ENCODE measurements around the gene CD34. TPM values are rescaled to one million over a fixed set of nuclear protein-coding genes. Genes with fewer than 3 reads are reported as not detected.

Gene CD34
- total and polyA plus RNA-seq, 2 experiments from 2014 or later: 0.34 TPM; not detected in 1

DNA sequence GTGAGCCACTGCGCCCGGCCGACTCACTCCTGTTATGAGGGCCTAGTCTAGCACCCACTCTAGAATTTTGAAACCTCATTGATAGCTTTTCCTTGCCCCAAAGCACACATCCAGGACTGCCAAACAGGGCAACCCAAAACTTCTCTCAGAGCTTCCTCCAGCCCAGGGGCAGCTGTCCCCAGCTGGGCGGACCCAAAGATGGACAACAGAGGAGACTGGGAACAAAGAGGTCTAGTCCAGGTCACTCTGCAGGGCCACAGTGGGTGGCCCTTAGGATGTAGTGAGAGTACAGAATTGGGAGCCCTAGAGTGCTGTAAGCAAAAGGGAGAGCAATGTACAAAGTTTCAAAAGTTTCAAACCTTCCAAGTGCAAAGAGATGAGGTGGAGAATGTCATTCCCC, 1.2 kb downstream of the CD34 start:
- in situ Hi-C loops (cut with MboI): no loop called here
- Histone ChIP-seq H2AFZ (no peak overlapping the region), H4K20me1 (ENCODE audit: insufficient read depth) (no peaks in the 10 kb centered on the region), H3K27ac (no peak overlapping the region), H3K27me3 (replicated peaks; ENCODE audit: insufficient read depth) (peaks cover 19% of the 10 kb centered on the region; the same call in 1 of the 2 replicates), H3K36me3 (ENCODE audit: low read depth) (no peaks in the 10 kb centered on the region), H3F3A (ENCODE audit: insufficient read depth) (no peaks in the 10 kb centered on the region), H3K9me2 (ENCODE audit: insufficient read depth) (peaks cover 6% of the 10 kb centered on the region; the same call in 1 of the 2 replicates), H3K4me2 (ENCODE audit: unreplicated experiment) (no peak overlapping the region), H3K4me1 (ENCODE audit: insufficient read depth) (no peaks in the 10 kb centered on the region), H3K9me3 (ENCODE audit: low read depth) (no peaks in the 10 kb centered on the region), H3K9ac (no peak overlapping the region), H3K79me2 (ENCODE audit: insufficient read depth) (no peaks in the 10 kb centered on the region), H3K4me3 (no peak overlapping the region)
- WGBS, 2 experiments (ENCODE audit: low coverage in 1 of 2, low lambda C conversion rate in 2 of 2, missing lambda C conversion rate in 2 of 2): 47 to 75% methylated on average over 4 of the region's 4 CpGs
- TF ChIP-seq EZH2phosphoT487 (IDR thresholded peaks at IDR 0.05; ENCODE audit: insufficient read depth, low read depth): no peak
- no peak for TF ChIP-seq EZH2 (IDR thresholded peaks at IDR 0.05; ENCODE audit: insufficient read depth, poor library complexity, severe bottlenecking)
- no peak for DNase-seq

DNA sequence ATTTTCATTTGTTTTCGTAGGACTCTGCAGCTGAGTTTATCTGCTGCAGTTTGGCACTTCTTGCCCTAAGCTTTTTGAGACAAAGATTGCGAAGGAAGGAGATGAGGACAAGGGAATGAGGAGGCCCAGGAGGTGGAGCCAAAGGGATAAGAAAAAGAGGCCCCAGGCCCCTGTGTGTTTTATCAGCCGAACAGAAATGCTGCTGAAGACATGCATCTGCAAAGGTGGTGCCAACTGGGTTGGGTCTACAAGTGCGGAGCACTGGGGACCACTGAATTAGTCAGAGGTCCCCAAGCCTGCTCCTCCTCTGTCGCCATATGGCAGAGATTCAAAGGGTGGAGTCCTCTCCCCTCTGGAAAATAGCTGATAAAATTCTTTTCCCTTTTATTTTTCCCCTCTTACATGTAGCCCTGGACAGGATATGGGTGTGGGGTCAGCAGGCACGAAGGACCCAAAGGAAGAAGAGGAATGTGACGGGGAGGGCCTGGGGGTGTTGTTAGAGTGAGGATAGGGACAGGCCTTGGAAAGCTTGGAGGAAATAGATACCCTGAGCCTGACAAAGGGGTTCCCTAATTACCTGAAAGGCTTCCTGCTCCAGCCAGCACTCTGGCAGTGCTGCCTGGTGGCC, 2.7 kb downstream of the CD34 start:
- H3K9ac ChIP-seq: no peak overlapping the region
- no peak for DNase-seq
- no peaks in the 10 kb centered on the region for H3K79me2 ChIP-seq (ENCODE audit: insufficient read depth)
- no peaks in the 10 kb centered on the region for H3F3A ChIP-seq (ENCODE audit: insufficient read depth)
- no peaks in the 10 kb centered on the region for H3K9me3 ChIP-seq (ENCODE audit: low read depth)
- peaks cover 6% of the 10 kb centered on the region; the same call in 1 of the 2 replicates for H3K9me2 ChIP-seq (ENCODE audit: insufficient read depth)
- H3K4me1 ChIP-seq (ENCODE audit: insufficient read depth): no peaks in the 10 kb centered on the region
- H3K27me3 ChIP-seq (replicated peaks; ENCODE audit: insufficient read depth): peaks cover 19% of the 10 kb centered on the region; the same call in 1 of the 2 replicates
- TF ChIP-seq EZH2phosphoT487 (IDR thresholded peaks at IDR 0.05; ENCODE audit: insufficient read depth, low read depth) (no peak), EZH2 (IDR thresholded peaks at IDR 0.05; ENCODE audit: insufficient read depth, poor library complexity, severe bottlenecking) (no peak)
- H3K4me2 ChIP-seq (ENCODE audit: unreplicated experiment): no peak overlapping the region
- in situ Hi-C loops (cut with MboI): no loop called here
- WGBS, 2 experiments (ENCODE audit: low coverage in 1 of 2, low lambda C conversion rate in 2 of 2, missing lambda C conversion rate in 2 of 2): 41 to 54% methylated on average over 7 of the region's 7 CpGs
- no peak overlapping the region for H3K27ac ChIP-seq
- no peak overlapping the region for H2AFZ ChIP-seq
- no peaks in the 10 kb centered on the region for H3K36me3 ChIP-seq (ENCODE audit: low read depth)
- no peaks in the 10 kb centered on the region for H4K20me1 ChIP-seq (ENCODE audit: insufficient read depth)
- H3K4me3 ChIP-seq: no peak overlapping the region

DNA sequence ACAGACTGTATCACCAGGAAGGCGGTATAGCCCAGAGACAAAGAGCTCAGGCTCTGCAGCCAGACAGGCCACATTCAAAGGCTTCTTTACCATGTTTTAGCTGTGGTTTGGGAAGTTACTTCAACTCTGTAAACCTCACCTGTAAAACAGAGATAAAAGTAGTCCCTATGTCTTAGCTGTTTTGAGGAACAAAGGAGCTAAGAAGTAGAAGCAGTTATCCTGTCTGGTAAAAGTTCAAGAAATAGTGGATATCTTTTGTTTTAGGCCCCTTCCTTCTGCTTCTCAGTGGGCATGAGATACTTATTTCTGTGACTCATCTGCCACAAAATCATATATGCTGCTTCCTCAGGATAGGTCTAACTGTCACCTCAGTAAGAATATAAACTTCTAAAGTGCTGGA, 6.5 kb downstream of the CD34 start:
- DNase-seq: no peak
- no peaks in the 10 kb centered on the region for H3K4me1 ChIP-seq (ENCODE audit: insufficient read depth)
- H3F3A ChIP-seq (ENCODE audit: insufficient read depth): no peaks in the 10 kb centered on the region
- no peak overlapping the region for H3K9ac ChIP-seq
- H3K4me3 ChIP-seq: no peak overlapping the region
- H3K4me2 ChIP-seq (ENCODE audit: unreplicated experiment): no peak overlapping the region
- WGBS, 2 experiments (ENCODE audit: low coverage in 1 of 2, low lambda C conversion rate in 2 of 2, missing lambda C conversion rate in 2 of 2): 57 to 61% methylated on average over 1 of the region's 1 CpG
- TF ChIP-seq EZH2 (IDR thresholded peaks at IDR 0.05; ENCODE audit: insufficient read depth, poor library complexity, severe bottlenecking) (no peak), EZH2phosphoT487 (IDR thresholded peaks at IDR 0.05; ENCODE audit: insufficient read depth, low read depth) (no peak)
- H3K36me3 ChIP-seq (ENCODE audit: low read depth): no peaks in the 10 kb centered on the region
- no peaks in the 10 kb centered on the region for H3K79me2 ChIP-seq (ENCODE audit: insufficient read depth)
- H3K27me3 ChIP-seq (replicated peaks; ENCODE audit: insufficient read depth): no peaks in the 10 kb centered on the region
- H2AFZ ChIP-seq: no peak overlapping the region
- H3K27ac ChIP-seq: no peak overlapping the region
- no peaks in the 10 kb centered on the region for H4K20me1 ChIP-seq (ENCODE audit: insufficient read depth)
- no peaks in the 10 kb centered on the region for H3K9me3 ChIP-seq (ENCODE audit: low read depth)
- H3K9me2 ChIP-seq (ENCODE audit: insufficient read depth): peaks cover 6% of the 10 kb centered on the region; the same call in 1 of the 2 replicates
- in situ Hi-C loops (cut with MboI): no loop called here

DNA sequence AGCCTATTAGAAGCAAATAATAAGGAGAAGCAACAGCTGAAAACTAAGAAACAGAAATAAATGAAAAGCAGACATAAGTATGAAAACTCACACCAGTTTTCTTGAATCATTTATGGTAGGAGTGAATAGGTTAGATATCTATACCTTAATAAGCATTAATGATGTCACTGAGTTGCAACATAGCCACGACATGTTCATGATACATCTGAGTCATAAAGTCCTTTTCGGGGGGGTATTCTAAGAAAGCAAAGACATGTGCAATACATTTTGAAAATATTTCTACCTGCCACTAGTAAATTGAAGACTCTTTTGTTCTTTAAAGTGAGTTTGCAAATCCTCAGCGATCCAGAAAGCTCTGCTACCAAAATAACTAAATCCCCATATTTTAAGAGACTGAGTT, 7.2 kb downstream of the CD34 start:
- DNase-seq: peak; percentile 40
- TF ChIP-seq EZH2 (IDR thresholded peaks at IDR 0.05; ENCODE audit: insufficient read depth, poor library complexity, severe bottlenecking) (no peak), EZH2phosphoT487 (IDR thresholded peaks at IDR 0.05; ENCODE audit: insufficient read depth, low read depth) (no peak)
- no peaks in the 10 kb centered on the region for H3K27me3 ChIP-seq (replicated peaks; ENCODE audit: insufficient read depth)
- H3K4me1 ChIP-seq (ENCODE audit: insufficient read depth): no peaks in the 10 kb centered on the region
- H3K27ac ChIP-seq: no peak overlapping the region
- in situ Hi-C loops (cut with MboI): no loop called here
- 52 to 57% methylated on average over 3 of the region's 3 CpGs for WGBS, 2 experiments (ENCODE audit: low coverage in 1 of 2, low lambda C conversion rate in 2 of 2, missing lambda C conversion rate in 2 of 2)
- H3K9me2 ChIP-seq (ENCODE audit: insufficient read depth): peaks cover 6% of the 10 kb centered on the region; the same call in 1 of the 2 replicates
- no peaks in the 10 kb centered on the region for H3K9me3 ChIP-seq (ENCODE audit: low read depth)
- H3K79me2 ChIP-seq (ENCODE audit: insufficient read depth): no peaks in the 10 kb centered on the region
- no peaks in the 10 kb centered on the region for H4K20me1 ChIP-seq (ENCODE audit: insufficient read depth)
- H3K4me3 ChIP-seq: no peak overlapping the region
- no peaks in the 10 kb centered on the region for H3K36me3 ChIP-seq (ENCODE audit: low read depth)
- H3K9ac ChIP-seq: no peak overlapping the region
- no peak overlapping the region for H2AFZ ChIP-seq
- H3F3A ChIP-seq (ENCODE audit: insufficient read depth): no peaks in the 10 kb centered on the region
- no peak overlapping the region for H3K4me2 ChIP-seq (ENCODE audit: unreplicated experiment)
